ENCODE measurements around the gene PDE3A. TPM values are rescaled to one million over a fixed set of nuclear protein-coding genes. Genes with fewer than 3 reads are reported as not detected.

Gene PDE3A
- total RNA-seq, 1 donor = 3.9 TPM

GRCh38 chr12:20390846-20391245 is 22.5 kb downstream of the PDE3A start:
- no peak for TF ChIP-seq CTCF (IDR thresholded peaks at IDR 0.05; ENCODE audit: insufficient read depth, low read depth, low read length)
- no peak overlapping the region for H3K4me3 ChIP-seq (ENCODE audit: low read depth, low read length)

GRCh38 chr12:20392339-20392738 is 24.0 kb downstream of the PDE3A start:
- no peak for TF ChIP-seq CTCF (IDR thresholded peaks at IDR 0.05; ENCODE audit: insufficient read depth, low read depth, low read length)
- DNase-seq (ENCODE audit: low read depth) = no peak
- H3K4me3 ChIP-seq (ENCODE audit: low read depth, low read length) = no peak overlapping the region

More at GRCh38 chr12:20390846-20391245, 22.5 kb downstream of the PDE3A start:
- no peak for DNase-seq (ENCODE audit: low read depth)

GRCh38 chr12:20393707-20394106 is 25.4 kb downstream of the PDE3A start:
- TF ChIP-seq CTCF (IDR thresholded peaks at IDR 0.05; ENCODE audit: insufficient read depth, low read depth, low read length) = no peak
- no peak overlapping the region for H3K4me3 ChIP-seq (ENCODE audit: low read depth, low read length)
- DNase-seq (ENCODE audit: low read depth) = no peak

GRCh38 chr12:20395791-20396550 is 27.6 kb downstream of the PDE3A start:
- H3K4me3 ChIP-seq (ENCODE audit: low read depth, low read length) = no peak overlapping the region
- no peak for TF ChIP-seq CTCF (IDR thresholded peaks at IDR 0.05; ENCODE audit: insufficient read depth, low read depth, low read length)
- no peak for DNase-seq (ENCODE audit: low read depth)

GRCh38 chr12:20398686-20399085 is 30.3 kb downstream of the PDE3A start:
- H3K4me3 ChIP-seq (ENCODE audit: low read depth, low read length) = no peak overlapping the region
- no peak for TF ChIP-seq CTCF (IDR thresholded peaks at IDR 0.05; ENCODE audit: insufficient read depth, low read depth, low read length)
- DNase-seq (ENCODE audit: low read depth) = no peak

GRCh38 chr12:20400003-20400402 is 31.7 kb downstream of the PDE3A start:
- no peak overlapping the region for H3K4me3 ChIP-seq (ENCODE audit: low read depth, low read length)
- DNase-seq (ENCODE audit: low read depth) = no peak
- no peak for TF ChIP-seq CTCF (IDR thresholded peaks at IDR 0.05; ENCODE audit: insufficient read depth, low read depth, low read length)

- H3K4me3 ChIP-seq (ENCODE audit: low read depth, low read length) = no peak overlapping the region
- DNase-seq (ENCODE audit: low read depth) = no peak
- no peak for TF ChIP-seq CTCF (IDR thresholded peaks at IDR 0.05; ENCODE audit: insufficient read depth, low read depth, low read length)
Measured at GRCh38 chr12:20403230-20403629, 34.9 kb downstream of the PDE3A start.
